Breast epithelium (tissue), 4 donors: ENCODE results near the gene ALDH3A1. TPM values are rescaled to one million over a fixed set of nuclear protein-coding genes. Genes with fewer than 3 reads are reported as not detected.
A peak's percentile ranks its signal among the peaks of the same experiment; 100 is the strongest.

ENCODE experiments used
- DNase-seq, 2 donors: peaks; one replicate each; pipeline ENCODE4 v3.0.0-alpha.2; 2019; ENCODE audit warnings: low spot score in 2 of 2
- H3K27ac ChIP-seq, 2 donors: fragments of 200-600 bp; sonication (generic) in 1 of 2; one replicate each; pipeline ENCODE4 v1.5.1; 2016 to 2019; ENCODE audit warnings: mild to moderate bottlenecking in 1 of 2
- H3K27me3 ChIP-seq, 2 donors: fragments of 200-600 bp; sonication (generic) in 1 of 2; one replicate each; pipeline versions ENCODE4 v1.5.1 to v1.6.0; 2017 to 2019; ENCODE audit warnings: control low read depth in 1 of 2, mild to moderate bottlenecking in 1 of 2
- H3K36me3 ChIP-seq: fragments of 200-600 bp; one replicate; pipeline ENCODE4 v1.5.1; 2019
- H3K4me1 ChIP-seq, 2 donors: fragments of 200-600 bp; sonication (generic); one replicate each; pipeline ENCODE4 v1.5.1; 2016 to 2019; ENCODE audit warnings: control low read depth in 1 of 2
- H3K4me3 ChIP-seq, 3 donors: fragments of 200-600 bp; sonication (generic); 1 replicate in 2 of 3; 2 replicates in 1 of 3; pipeline ENCODE4 v1.5.1; 2016 to 2019; ENCODE audit warnings: mild to moderate bottlenecking in 3 of 3, moderate library complexity in 2 of 3
- H3K9me3 ChIP-seq, 2 donors: fragments of 200-600 bp; sonication (generic) in 1 of 2; one replicate each; pipeline ENCODE4 v1.5.1; 2016 to 2019; ENCODE audit warnings: control low read depth in 1 of 2
- POLR2A ChIP-seq: fragments of 450-650 bp; IDR thresholded peaks from one replicate; pipeline ENCODE4 v1.6.1; 2016; ENCODE audit warnings: antibody characterized with exemption, mild to moderate bottlenecking, moderate library complexity
- POLR2AphosphoS5 ChIP-seq, 3 donors: sonication (generic); formaldehyde crosslinking; IDR thresholded peaks; one replicate each; pipeline ENCODE4 v1.6.1; 2017; ENCODE audit warnings: antibody characterized with exemption in 3 of 3
- intact Hi-C: fragments of 100-400 bp; cut with DNase I; formaldehyde crosslinking; loops from one replicate; pipeline ENCODE4 v1.15.1; 2023; ENCODE audit warnings: low total_unique reads
- total RNA-seq, 3 donors: library from RNA; depleted of rRNA; stranded (reverse); fragments of >200 nt; gene quantifications; one replicate each; pipeline ENCODE4 v1.1.0, GENCODE V29; 2016
- TF ChIP-seq, protein P1 (sequence below), 3 donors: fragments of 450-650 bp; IDR thresholded peaks; one replicate each; pipeline ENCODE4 v1.5.1; 2016 to 2017; ENCODE audit warnings: antibody characterized with exemption in 3 of 3, mild to moderate bottlenecking in 3 of 3, moderate library complexity in 3 of 3

ALDH3A1 gene
- total RNA-seq, 3 donors from 2014 or later: 1.1 to 5.6 (median 2.0) TPM

DNA sequence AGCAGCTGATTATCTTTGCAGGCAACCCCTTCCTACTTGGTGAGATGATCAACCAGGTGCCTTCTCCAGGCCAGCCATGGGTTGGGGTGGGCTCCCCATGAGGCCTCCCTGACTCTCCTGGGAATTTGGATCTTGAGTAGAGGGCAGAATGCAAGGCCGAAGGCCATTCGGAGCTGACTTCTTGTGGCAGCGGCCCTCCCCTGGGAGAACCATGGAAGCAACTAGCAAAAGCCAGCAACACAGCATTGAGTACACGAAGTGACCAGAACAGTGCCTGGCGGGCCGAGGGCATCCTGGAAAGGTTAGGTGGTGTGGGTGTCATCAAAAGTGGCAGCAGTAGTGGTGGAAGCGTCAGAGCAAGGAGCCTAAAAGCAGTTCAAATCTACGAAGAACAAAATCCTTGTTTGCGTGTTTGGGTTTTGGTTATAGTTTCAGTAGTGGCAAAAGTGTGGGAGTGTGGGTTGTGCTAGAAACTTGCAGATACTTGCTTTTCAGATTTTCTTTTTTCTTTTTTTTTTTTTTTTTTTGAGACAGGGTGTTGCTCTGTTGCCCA is 2.0 kb upstream of the ALDH3A1 start:
- intact Hi-C loops: no loop called here
- H3K4me3 ChIP-seq: no peak overlapping the region
- no peaks in the 10 kb centered on the region for H3K27me3 ChIP-seq
- no peak for DNase-seq
- H3K27ac ChIP-seq: peak overlapping the region; percentile 52 to 64
- H3K4me1 ChIP-seq: peaks cover 0 to 1% of the 10 kb centered on the region in 2 donors
- TF ChIP-seq POLR2A (no peak), POLR2AphosphoS5 (IDR thresholded peaks at IDR 0.05) (no peak)
- TF ChIP-seq, protein P1, sequence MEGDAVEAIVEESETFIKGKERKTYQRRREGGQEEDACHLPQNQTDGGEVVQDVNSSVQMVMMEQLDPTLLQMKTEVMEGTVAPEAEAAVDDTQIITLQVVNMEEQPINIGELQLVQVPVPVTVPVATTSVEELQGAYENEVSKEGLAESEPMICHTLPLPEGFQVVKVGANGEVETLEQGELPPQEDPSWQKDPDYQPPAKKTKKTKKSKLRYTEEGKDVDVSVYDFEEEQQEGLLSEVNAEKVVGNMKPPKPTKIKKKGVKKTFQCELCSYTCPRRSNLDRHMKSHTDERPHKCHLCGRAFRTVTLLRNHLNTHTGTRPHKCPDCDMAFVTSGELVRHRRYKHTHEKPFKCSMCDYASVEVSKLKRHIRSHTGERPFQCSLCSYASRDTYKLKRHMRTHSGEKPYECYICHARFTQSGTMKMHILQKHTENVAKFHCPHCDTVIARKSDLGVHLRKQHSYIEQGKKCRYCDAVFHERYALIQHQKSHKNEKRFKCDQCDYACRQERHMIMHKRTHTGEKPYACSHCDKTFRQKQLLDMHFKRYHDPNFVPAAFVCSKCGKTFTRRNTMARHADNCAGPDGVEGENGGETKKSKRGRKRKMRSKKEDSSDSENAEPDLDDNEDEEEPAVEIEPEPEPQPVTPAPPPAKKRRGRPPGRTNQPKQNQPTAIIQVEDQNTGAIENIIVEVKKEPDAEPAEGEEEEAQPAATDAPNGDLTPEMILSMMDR (IDR thresholded peaks at IDR 0.05): no peak
- H3K36me3 ChIP-seq: no peaks in the 10 kb centered on the region
- no peaks in the 10 kb centered on the region for H3K9me3 ChIP-seq

DNA sequence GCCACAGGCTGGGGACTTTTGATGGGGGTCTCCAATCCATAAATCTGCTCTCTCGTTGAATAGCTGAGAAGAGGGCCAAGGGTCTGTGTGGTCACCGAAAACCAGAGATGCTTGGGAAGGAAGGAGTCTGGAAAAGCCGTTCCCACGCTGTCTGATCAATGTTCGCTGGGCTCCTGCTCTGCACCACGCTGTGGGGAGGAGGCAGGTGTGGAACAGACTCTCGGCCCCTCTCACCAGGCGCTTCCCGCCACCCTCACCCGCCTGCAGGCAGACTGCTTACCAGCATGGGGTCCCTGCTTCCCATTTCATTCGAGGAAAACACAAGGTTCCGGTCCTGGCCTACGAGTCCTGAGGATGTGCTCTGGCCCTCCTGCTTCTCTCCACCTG is 702 bp upstream of the ALDH3A1 start:
- Histone ChIP-seq H3K4me3 (no peak overlapping the region), H3K4me1 (peaks cover 3 to 5% of the 10 kb centered on the region in 2 donors), H3K27me3 (no peaks in the 10 kb centered on the region), H3K9me3 (no peaks in the 10 kb centered on the region), H3K27ac (peak overlapping the region; percentile 38 to 64), H3K36me3 (no peaks in the 10 kb centered on the region)
- TF ChIP-seq, protein P1 (IDR thresholded peaks at IDR 0.05): no peak
- TF ChIP-seq POLR2AphosphoS5 (IDR thresholded peaks at IDR 0.05) (no peak), POLR2A (no peak)
- intact Hi-C loops: no loop called here
- no peak for DNase-seq

DNA sequence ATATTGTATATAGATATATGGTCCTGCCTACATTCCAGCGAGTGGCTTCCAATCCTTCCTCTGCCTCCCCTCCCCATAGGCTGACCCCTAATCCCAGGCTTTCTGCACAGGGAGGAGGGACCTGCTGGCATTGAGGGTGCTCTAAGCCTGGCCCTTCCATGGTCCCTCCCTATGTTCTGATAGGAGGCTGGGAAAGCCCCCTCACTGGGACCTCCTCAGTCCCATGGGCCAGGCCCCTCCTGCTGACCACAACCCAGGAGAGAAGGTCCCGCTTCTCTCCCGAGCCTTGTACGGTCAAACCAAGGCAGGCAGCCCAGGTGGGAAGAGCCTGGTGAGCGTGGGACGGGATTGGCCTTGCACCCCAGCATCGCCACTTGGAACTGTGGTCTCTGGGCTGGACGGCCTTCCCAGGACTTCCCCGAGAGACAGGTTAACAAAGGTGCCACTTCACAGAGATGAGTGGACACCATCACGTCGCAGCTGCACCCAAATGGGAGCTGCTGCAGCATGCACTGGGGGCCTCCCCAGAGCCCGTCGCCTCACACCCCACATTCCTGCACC is 859 bp downstream of the ALDH3A1 start:
- Histone ChIP-seq H3K36me3 (no peaks in the 10 kb centered on the region), H3K9me3 (no peaks in the 10 kb centered on the region), H3K27me3 (no peaks in the 10 kb centered on the region), H3K4me1 (peaks cover 3 to 5% of the 10 kb centered on the region in 2 donors), H3K27ac (no peak overlapping the region), H3K4me3 (no peak overlapping the region)
- intact Hi-C loops: no loop called here
- TF ChIP-seq POLR2A (no peak), POLR2AphosphoS5 (IDR thresholded peaks at IDR 0.05) (no peak)
- TF ChIP-seq, protein P1 (IDR thresholded peaks at IDR 0.05): no peak
- DNase-seq: no peak

DNA sequence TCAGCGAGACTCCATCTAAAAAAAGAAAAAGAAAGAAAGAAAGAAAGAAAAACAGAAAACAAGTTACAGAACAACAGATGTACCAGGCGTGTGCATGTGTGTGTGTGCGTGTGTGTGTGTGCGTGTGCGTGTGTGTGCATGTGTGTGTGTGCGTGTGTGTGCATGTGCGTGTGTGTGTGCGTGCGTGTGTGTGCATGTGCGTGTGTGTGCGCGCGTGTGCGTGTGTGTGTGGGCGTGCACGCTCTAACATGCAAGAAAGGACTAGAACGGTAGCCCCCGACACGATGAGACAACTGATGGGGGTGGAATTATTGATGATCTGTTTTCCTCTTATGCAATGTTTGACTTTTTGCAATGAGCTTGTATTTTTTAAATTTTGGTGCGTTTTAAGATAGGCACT is 1.6 kb downstream of the ALDH3A1 start:
- intact Hi-C loops: no loop called here
- Histone ChIP-seq H3K27me3 (no peaks in the 10 kb centered on the region), H3K4me3 (no peak overlapping the region), H3K4me1 (peaks cover 3 to 5% of the 10 kb centered on the region in 2 donors), H3K9me3 (no peaks in the 10 kb centered on the region), H3K27ac (no peak overlapping the region), H3K36me3 (no peaks in the 10 kb centered on the region)
- no peak for DNase-seq
- TF ChIP-seq, protein P1 (IDR thresholded peaks at IDR 0.05): no peak
- no peak for TF ChIP-seq POLR2AphosphoS5 (IDR thresholded peaks at IDR 0.05)
- no peak for TF ChIP-seq POLR2A

DNA sequence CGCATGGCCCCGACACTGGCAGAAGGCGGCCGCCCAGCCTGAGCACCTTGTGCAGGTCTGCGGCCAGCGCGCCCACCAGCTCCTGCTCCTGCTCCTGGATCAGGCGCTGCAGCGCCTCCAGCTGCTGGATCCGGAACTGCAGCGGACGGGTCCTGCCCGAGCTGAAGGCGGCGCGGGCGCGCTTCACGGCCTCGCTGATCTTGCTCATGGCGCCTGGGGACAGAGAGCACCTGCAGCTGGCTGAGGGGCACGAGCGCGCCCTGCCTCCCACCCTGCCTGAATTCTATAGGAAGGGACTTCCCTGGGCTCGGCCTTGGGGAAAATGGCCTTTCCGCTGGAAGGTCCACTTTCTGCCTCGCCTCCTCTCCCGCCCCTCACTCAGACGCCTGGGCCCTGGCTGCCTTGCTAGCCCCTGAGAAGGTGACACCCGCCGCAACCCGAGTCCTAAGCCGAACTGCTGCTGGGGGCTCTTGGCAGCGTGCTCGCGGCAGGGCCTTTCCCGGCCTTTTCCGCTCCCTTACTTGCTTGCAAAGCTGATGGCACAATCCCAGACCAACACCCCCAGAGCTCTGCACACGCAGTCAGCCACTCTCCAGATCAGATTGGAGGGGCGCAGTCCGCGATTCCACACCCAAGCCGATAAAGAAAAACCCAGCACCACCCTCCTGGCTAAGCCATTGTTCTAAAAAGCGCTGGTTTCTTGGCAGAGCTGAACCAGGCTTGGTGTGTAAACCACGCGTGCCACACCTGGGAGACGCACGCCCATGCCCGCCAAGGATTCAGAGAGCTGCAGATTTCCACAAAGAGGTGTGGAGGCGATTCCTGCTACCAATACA is 3.0 kb downstream of the ALDH3A1 start:
- peak overlapping the region; percentile 72 to 84 for H3K27ac ChIP-seq
- peak overlapping the region; percentile 49 to 77 (median 50) for H3K4me3 ChIP-seq
- intact Hi-C loops: no loop called here
- H3K4me1 ChIP-seq: peaks cover 3 to 5% of the 10 kb centered on the region in 2 donors
- H3K36me3 ChIP-seq: no peaks in the 10 kb centered on the region
- H3K27me3 ChIP-seq: no peaks in the 10 kb centered on the region
- DNase-seq: peak; percentile 90 to 92
- H3K9me3 ChIP-seq: no peaks in the 10 kb centered on the region
- TF ChIP-seq, protein P1 (IDR thresholded peaks at IDR 0.05): peak; percentile 73 to 83 (median 83)
- TF ChIP-seq POLR2AphosphoS5 (IDR thresholded peaks at IDR 0.05) (no peak), POLR2A (no peak)
